Parathyroid adenoma (tissue), 2 donors: ENCODE measurements around the gene DLX3.

ENCODE experiments used
- H2AFZ ChIP-seq: fragments of 300-600 bp; sonication (generic); one replicate; pipeline ENCODE4 v1.7.0; 2017; ENCODE audit warnings: antibody characterized with exemption, mild to moderate bottlenecking
- H3K27ac ChIP-seq: fragments of 300-600 bp; sonication (generic); one replicate; pipeline ENCODE4 v1.7.0; 2017
- H3K27me3 ChIP-seq: fragments of 300-600 bp; sonication (generic); one replicate; pipeline ENCODE4 v1.7.0; 2017; ENCODE audit warnings: low read length; ENCODE audit not compliant: control insufficient read depth, insufficient read depth
- H3K36me3 ChIP-seq: fragments of 300-600 bp; sonication (generic); one replicate; pipeline ENCODE4 v1.7.0; 2017; ENCODE audit warnings: low read length; ENCODE audit not compliant: control insufficient read depth, insufficient read depth
- H3K4me1 ChIP-seq: fragments of 300-600 bp; sonication (generic); one replicate; pipeline ENCODE4 v1.7.0; 2017; ENCODE audit warnings: control low read depth
- H3K4me2 ChIP-seq: fragments of 300-600 bp; sonication (generic); one replicate; pipeline ENCODE4 v1.7.0; 2017; ENCODE audit warnings: low read length
- H3K4me3 ChIP-seq: fragments of 300-600 bp; sonication (generic); one replicate; pipeline ENCODE4 v1.7.0; 2017; ENCODE audit warnings: low read depth, low read length
- H3K79me2 ChIP-seq: fragments of 300-600 bp; sonication (generic); one replicate; pipeline ENCODE4 v1.7.0; 2017; ENCODE audit warnings: control low read depth
- H3K9ac ChIP-seq: fragments of 300-600 bp; sonication (generic); one replicate; pipeline ENCODE4 v1.7.0; 2017; ENCODE audit warnings: mild to moderate bottlenecking
- H3K9me3 ChIP-seq: fragments of 300-600 bp; sonication (generic); one replicate; pipeline ENCODE4 v1.7.0; 2017; ENCODE audit warnings: low read length; ENCODE audit not compliant: control insufficient read depth
- TF ChIP-seq, protein P1 (sequence below): fragments of 300-600 bp; sonication (generic); IDR thresholded peaks from one replicate; pipeline ENCODE4 v1.7.0; 2017; ENCODE audit warnings: antibody characterized with exemption, mild to moderate bottlenecking
- donor health status: primary hyperparathyroidism.

DLX3 gene

DNA sequence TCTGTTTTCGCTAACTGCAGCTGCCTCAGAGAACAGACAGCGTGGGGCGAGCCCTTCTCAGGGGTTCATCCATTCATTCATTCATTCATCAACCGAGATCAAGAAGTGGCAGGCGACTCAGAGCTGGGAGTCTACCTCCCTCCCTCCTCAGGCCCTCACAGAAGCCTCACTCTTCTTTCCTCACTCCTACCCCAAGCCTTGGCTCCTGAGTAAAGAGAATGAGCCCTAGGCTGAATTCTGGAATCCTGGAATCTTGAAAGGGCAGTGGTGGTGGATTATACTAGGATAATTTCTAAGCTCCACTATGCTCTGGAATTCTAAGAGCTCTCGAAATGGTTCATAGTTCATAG lies 2.3 kb upstream of the DLX3 start:
- H3K27me3 ChIP-seq = no peaks in the 10 kb centered on the region
- H3K9ac ChIP-seq = no peak overlapping the region
- peaks cover 4% of the 10 kb centered on the region for H3K4me1 ChIP-seq
- TF ChIP-seq, protein P1, sequence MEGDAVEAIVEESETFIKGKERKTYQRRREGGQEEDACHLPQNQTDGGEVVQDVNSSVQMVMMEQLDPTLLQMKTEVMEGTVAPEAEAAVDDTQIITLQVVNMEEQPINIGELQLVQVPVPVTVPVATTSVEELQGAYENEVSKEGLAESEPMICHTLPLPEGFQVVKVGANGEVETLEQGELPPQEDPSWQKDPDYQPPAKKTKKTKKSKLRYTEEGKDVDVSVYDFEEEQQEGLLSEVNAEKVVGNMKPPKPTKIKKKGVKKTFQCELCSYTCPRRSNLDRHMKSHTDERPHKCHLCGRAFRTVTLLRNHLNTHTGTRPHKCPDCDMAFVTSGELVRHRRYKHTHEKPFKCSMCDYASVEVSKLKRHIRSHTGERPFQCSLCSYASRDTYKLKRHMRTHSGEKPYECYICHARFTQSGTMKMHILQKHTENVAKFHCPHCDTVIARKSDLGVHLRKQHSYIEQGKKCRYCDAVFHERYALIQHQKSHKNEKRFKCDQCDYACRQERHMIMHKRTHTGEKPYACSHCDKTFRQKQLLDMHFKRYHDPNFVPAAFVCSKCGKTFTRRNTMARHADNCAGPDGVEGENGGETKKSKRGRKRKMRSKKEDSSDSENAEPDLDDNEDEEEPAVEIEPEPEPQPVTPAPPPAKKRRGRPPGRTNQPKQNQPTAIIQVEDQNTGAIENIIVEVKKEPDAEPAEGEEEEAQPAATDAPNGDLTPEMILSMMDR = no peak
- no peak overlapping the region for H2AFZ ChIP-seq
- no peaks in the 10 kb centered on the region for H3K36me3 ChIP-seq
- H3K27ac ChIP-seq = no peak overlapping the region
- H3K9me3 ChIP-seq = no peaks in the 10 kb centered on the region
- no peaks in the 10 kb centered on the region for H3K79me2 ChIP-seq
- H3K4me3 ChIP-seq = no peak overlapping the region
- H3K4me2 ChIP-seq = no peak overlapping the region

DNA sequence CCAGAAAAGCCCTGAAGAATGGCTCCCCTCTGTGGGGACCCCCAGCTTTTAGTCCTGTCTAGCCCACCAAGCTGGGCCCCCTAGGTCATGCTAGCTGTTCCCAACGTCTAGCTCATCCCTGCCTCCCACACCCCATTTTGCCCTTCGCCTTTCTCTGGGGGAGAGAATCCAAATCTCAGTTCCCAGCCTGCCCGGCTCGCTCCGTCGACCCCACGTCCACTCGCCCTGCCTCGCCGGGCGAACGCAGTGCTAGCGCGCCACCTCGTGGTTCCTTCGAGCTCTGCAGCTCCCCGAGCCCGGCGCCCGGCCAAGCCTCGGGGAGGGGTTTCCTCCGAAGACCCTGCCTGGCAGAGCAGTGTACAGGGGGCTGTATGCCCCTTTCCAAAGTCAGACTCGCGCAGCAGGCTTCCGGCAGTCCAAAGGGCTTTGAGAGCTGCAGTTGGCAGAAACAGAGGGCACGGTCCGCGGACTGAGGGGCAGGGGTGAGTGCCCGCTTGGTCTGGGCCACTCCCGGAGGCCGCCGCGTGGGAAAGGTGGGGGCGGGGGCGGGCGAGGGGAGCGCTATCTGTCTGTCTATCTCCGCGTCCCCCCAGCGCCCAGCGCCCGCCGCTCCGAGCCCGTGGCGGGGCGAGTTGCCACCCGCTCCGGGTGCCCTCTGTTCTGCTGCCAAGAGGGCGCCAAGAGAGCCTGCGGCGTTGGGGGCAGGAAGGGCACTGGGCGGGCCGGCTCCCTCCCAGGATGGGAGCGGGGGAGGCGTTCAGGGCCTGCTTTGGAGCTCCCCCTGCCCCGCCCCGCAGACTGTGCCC lies 1.7 kb upstream of the DLX3 start:
- Histone ChIP-seq H3K4me2 (peak overlapping the region; percentile 74), H3K4me1 (peaks cover 3% of the 10 kb centered on the region), H3K36me3 (no peaks in the 10 kb centered on the region), H3K27me3 (no peaks in the 10 kb centered on the region), H2AFZ (peak overlapping the region; percentile 41), H3K4me3 (peak overlapping the region; percentile 6), H3K9me3 (no peaks in the 10 kb centered on the region), H3K9ac (no peak overlapping the region), H3K79me2 (no peaks in the 10 kb centered on the region), H3K27ac (no peak overlapping the region)
- TF ChIP-seq, protein P1 = peak; percentile 99

DNA sequence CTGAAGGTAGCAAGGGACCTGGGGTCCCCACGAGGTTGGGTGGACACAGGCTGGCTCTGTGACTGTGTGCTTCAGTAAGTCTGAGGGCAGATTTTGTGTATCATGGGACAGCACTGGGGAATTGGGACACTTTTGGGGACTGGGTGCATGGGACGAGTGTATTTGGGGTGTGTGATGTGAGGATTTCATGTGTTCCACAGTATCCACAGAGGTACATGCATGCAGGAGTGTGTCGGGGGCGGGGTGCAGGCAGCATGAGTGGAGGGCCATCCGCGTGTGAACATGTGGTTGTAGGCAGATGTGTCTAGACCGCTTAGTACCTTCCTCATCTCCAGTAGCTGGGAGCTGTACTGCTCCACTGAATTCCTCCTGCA lies 1.1 kb upstream of the DLX3 start:
- Histone ChIP-seq H3K4me2 (no peak overlapping the region), H3K79me2 (no peaks in the 10 kb centered on the region), H3K27me3 (no peaks in the 10 kb centered on the region), H3K36me3 (no peaks in the 10 kb centered on the region), H3K4me1 (no peaks in the 10 kb centered on the region), H3K4me3 (no peak overlapping the region), H2AFZ (no peak overlapping the region), H3K9me3 (no peaks in the 10 kb centered on the region), H3K9ac (no peak overlapping the region), H3K27ac (no peak overlapping the region)
- TF ChIP-seq, protein P1 = no peak

DNA sequence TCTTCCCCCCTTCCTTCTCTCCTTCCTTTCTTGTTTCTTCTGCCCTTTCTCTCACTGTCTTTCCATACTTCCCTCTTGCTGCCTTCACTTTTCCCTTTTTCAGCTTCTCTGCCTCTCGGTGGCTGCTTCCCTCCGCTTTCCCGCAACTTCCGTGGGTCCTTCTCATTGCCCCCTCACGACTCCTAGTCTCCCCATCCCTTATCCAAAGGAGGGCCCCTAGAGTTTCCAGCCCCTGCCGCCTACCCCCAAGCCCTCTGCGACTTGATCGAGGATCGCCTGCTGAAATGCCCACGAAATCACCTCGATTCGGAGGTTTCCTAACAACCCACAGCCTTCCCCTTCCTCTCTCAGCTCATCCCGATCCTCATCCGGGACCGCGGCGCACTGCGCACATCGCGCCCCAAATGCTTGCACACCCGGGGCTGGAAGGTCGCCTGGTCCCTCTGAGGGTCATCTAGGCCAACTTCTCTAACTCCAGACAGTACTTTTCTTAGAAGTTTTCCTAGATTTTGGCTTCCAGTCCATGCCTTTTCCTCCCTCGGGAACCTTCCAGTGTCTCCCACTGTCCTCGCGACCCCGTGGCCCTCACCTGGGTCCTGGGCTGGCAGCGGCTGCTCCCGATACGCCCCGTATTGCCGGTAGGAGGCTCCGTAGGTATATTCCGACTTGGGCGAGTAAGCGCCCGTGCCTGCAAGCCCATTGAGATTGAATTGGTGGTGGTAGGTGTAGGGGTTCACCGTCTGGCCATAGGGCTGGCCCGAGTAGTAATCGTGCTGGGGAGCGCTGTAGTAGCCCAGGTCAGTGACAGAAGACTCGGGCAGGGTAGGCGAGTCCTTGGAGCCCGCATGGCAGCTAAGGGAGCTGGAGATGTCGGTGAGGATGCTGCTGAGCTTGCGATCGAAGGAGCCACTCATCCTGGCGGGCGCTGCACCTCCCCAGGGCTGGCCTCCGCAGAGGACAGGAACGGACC lies 654 bp downstream of the DLX3 start:
- no peak overlapping the region for H3K9ac ChIP-seq
- peak overlapping the region; percentile 64 for H3K4me2 ChIP-seq
- no peak overlapping the region for H3K27ac ChIP-seq
- no peaks in the 10 kb centered on the region for H3K4me1 ChIP-seq
- TF ChIP-seq, protein P1 = no peak
- H3K36me3 ChIP-seq = no peaks in the 10 kb centered on the region
- H3K9me3 ChIP-seq = no peaks in the 10 kb centered on the region
- no peaks in the 10 kb centered on the region for H3K27me3 ChIP-seq
- H2AFZ ChIP-seq = peak overlapping the region; percentile 69
- peak overlapping the region; percentile 30 for H3K4me3 ChIP-seq
- H3K79me2 ChIP-seq = no peaks in the 10 kb centered on the region
